ENCODE data around the gene ABCB8. TPM values are rescaled to one million over a fixed set of nuclear protein-coding genes. Genes with fewer than 3 reads are reported as not detected.
A peak's percentile ranks its signal among the peaks of the same experiment; 100 is the strongest.

Gene ABCB8
- total and polyA plus RNA-seq, 9 of the 15 experiments (the other 6 are each of a cell fraction or from before 2014, with no cell fraction given) = 7.6 to 106 (median 36.3) TPM

DNA sequence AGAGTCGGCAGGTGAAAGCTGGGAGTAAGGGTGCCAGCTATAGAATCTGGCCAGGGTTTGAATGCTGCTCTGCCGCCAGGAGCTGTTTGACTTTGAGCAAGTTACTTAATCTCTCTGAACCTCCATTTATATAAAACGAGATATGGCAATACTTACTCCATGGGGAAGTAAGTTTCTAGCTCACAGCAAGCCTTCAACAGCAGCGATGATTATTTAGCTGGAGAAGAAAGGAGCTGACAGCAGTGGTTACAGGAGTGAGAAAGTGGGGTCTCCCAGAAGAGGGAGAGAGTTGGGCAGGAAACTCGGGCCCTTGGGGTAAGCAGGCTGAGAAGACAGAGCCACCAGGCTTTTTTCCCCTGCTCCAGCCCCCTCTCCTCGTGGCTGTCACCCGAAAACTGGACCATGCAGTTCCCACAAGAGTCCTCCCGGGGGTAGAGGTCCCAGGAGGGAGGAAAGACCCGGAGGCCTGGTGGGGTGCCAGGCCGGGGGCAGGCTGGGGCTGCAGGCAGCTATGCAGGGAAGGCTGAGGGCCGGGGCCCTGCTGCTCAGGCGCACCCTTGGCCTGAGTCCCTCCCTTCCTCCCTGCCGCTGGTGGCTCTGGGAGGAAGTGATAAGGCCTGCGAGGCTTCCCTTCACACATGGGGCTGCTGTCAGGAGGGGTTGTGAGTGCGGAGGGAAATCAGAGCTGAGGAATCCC lies 34.0 kb upstream of the ABCB8 start:
- in situ Hi-C loops (cut with MboI) = no loop called here
- H3K4me2 ChIP-seq (ENCODE audit: insufficient read depth, low read length) = peak overlapping the region; percentile 45
- intact Hi-C loops (cut with micrococcal nuclease) = loop anchor here (1.0 to 10.0 kb wide), 3 partner anchors 14 to 679 kb away; partner anchors contain the start of gene ABCB8
- H3K36me3 ChIP-seq (ENCODE audit: control insufficient read depth, insufficient read depth, low read length) = no peaks in the 10 kb centered on the region
- peak; percentile 93 for ATAC-seq
- peak overlapping the region; percentile 59 for H3K27ac ChIP-seq (ENCODE audit: extremely low read depth, low read depth, low read length)
- DNase-seq (ENCODE audit: extremely low read depth in 1 of 4, low spot score in 3 of 4) = peak; percentile 92 to 98 (median 95)
- FAIRE-seq = peak; percentile 100
- BruUV-seq (replicated peaks) = TSS peak; percentile 67
- H3K9me3 ChIP-seq (replicated peaks; ENCODE audit: control insufficient read depth, insufficient read depth, low read depth, low read length) = no peaks in the 10 kb centered on the region; the same call in 1 of the 2 replicates
- H3K27me3 ChIP-seq (ENCODE audit: control insufficient read depth in 2 of 2, insufficient read depth in 2 of 2, low read length in 2 of 2) = no peaks in the 10 kb centered on the region
- H3K9ac ChIP-seq (ENCODE audit: insufficient read depth in 1 of 2, low read depth in 2 of 2, low read length in 2 of 2) = peak overlapping the region; percentile 27 to 31
- H3K79me2 ChIP-seq (ENCODE audit: control insufficient read depth, insufficient read depth, low read length) = no peaks in the 10 kb centered on the region
- 11% methylated on average over 14 of the region's 15 CpGs for WGBS (ENCODE audit: insufficient coverage, low coverage, missing lambda C conversion rate)
- H3K9me1 ChIP-seq (ENCODE audit: control insufficient read depth, insufficient read depth, low read length) = no peaks in the 10 kb centered on the region
- no peak overlapping the region for H3K4me3 ChIP-seq
- H4K20me1 ChIP-seq (replicated peaks; ENCODE audit: control insufficient read depth, insufficient read depth, low read length) = peaks cover 5% of the 10 kb centered on the region; the same call in 1 of the 2 replicates
- POLR2A ChIA-PET = interaction anchor here (0.6 to 1.7 kb wide), 19 partner anchors 8 to 620 kb away, joined by 3 to 12 read pairs (median 4); no protein-coding TSS in a partner anchor
- peak overlapping the region; percentile 78 for H2AFZ ChIP-seq (ENCODE audit: low read depth, low read length)
- CTCF ChIA-PET (ENCODE audit: low intra/inter-chr PET ratio) = no interaction called here
- peaks cover 46 to 56% of the 10 kb centered on the region in 2 experiments for H3K4me1 ChIP-seq (replicated peaks in 1 of 2; ENCODE audit: control insufficient read depth in 2 of 2, insufficient read depth in 2 of 2, low read length in 2 of 2)
- TF ChIP-seq ZBTB17 (CRISPR knock-in tag; IDR thresholded peaks at IDR 0.05) (peak; percentile 77), ZNF324 (CRISPR knock-in tag; IDR thresholded peaks at IDR 0.05) (peak; percentile 14; the same call in 1 of the 2 replicates), U2AF2 (optimal IDR thresholded peaks at IDR 0.05; ENCODE audit: low read depth, low read length) (no peak), KLF13 (tag; IDR thresholded peaks at IDR 0.05; ENCODE audit: borderline replicate concordance, low read depth) (peak; percentile 67; the same call in 1 of the 2 replicates), ZMIZ1 (IDR thresholded peaks at IDR 0.05; ENCODE audit: low read depth in 2 of 2, low read length in 2 of 2) (peak in 1 of 2 experiments; percentile 82; a peak in 2 of 4 replicates), ZNF140 (CRISPR knock-in tag; IDR thresholded peaks at IDR 0.05) (no peak), ZBTB1 (CRISPR knock-in tag; IDR thresholded peaks at IDR 0.05; ENCODE audit: borderline replicate concordance, low read depth) (no peak; the same call in 1 of the 2 replicates), RNF2 (IDR thresholded peaks at IDR 0.05) (peak; percentile 98), STAT5A (IDR thresholded peaks at IDR 0.05; ENCODE audit: borderline replicate concordance, low read length) (peak; percentile 82), SRF (CRISPR knock-in tag; IDR thresholded peaks at IDR 0.05) (peak in 1 of 2 experiments; percentile 86; a peak in 1 of 4 replicates), PATZ1 (CRISPR knock-in tag; IDR thresholded peaks at IDR 0.05; ENCODE audit: borderline replicate concordance) (no peak), PYGO2 (tag; IDR thresholded peaks at IDR 0.05) (peak; percentile 43)
- TF ChIP-seq, protein P1, sequence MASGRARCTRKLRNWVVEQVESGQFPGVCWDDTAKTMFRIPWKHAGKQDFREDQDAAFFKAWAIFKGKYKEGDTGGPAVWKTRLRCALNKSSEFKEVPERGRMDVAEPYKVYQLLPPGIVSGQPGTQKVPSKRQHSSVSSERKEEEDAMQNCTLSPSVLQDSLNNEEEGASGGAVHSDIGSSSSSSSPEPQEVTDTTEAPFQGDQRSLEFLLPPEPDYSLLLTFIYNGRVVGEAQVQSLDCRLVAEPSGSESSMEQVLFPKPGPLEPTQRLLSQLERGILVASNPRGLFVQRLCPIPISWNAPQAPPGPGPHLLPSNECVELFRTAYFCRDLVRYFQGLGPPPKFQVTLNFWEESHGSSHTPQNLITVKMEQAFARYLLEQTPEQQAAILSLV (tag; IDR thresholded peaks at IDR 0.05) = peak; percentile 15; the same call in 1 of the 2 replicates

Measured in K562 (cell line).